Epithelial cell of proximal tubule (primary cell): ENCODE data around the gene TARBP1. TPM values are rescaled to one million over a fixed set of nuclear protein-coding genes. Genes with fewer than 3 reads are reported as not detected.

Experiments used
- DNase-seq: peaks from one replicate; pipeline ENCODE4 v3.0.0-alpha.2; 2011; ENCODE audit warnings: low read depth
- H3K4me3 ChIP-seq: 2 replicates; pipeline ENCODE4 v1.5.1; 2011; ENCODE audit warnings: low read depth, mild to moderate bottlenecking, low read length
- total RNA-seq: library from RNA; depleted of rRNA; stranded (reverse); fragments of >200 nt; gene quantifications from 2 replicates; pipeline ENCODE4 v1.2.3, GENCODE V29; 2015
- TF ChIP-seq, protein P1 (sequence below): conservative IDR thresholded peaks from 2 replicates; pipeline ENCODE4 v1.5.1; 2012; ENCODE audit warnings: low read depth, mild to moderate bottlenecking, low read length

Gene TARBP1
- total RNA-seq, 1 donor from 2014 or later: 31.2 TPM

GRCh38 chr1:234454926-234455325, 24.1 kb downstream of the TARBP1 start:
- TF ChIP-seq, protein P1, sequence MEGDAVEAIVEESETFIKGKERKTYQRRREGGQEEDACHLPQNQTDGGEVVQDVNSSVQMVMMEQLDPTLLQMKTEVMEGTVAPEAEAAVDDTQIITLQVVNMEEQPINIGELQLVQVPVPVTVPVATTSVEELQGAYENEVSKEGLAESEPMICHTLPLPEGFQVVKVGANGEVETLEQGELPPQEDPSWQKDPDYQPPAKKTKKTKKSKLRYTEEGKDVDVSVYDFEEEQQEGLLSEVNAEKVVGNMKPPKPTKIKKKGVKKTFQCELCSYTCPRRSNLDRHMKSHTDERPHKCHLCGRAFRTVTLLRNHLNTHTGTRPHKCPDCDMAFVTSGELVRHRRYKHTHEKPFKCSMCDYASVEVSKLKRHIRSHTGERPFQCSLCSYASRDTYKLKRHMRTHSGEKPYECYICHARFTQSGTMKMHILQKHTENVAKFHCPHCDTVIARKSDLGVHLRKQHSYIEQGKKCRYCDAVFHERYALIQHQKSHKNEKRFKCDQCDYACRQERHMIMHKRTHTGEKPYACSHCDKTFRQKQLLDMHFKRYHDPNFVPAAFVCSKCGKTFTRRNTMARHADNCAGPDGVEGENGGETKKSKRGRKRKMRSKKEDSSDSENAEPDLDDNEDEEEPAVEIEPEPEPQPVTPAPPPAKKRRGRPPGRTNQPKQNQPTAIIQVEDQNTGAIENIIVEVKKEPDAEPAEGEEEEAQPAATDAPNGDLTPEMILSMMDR: no peak
- no peak overlapping the region for H3K4me3 ChIP-seq
- no peak for DNase-seq

DNA sequence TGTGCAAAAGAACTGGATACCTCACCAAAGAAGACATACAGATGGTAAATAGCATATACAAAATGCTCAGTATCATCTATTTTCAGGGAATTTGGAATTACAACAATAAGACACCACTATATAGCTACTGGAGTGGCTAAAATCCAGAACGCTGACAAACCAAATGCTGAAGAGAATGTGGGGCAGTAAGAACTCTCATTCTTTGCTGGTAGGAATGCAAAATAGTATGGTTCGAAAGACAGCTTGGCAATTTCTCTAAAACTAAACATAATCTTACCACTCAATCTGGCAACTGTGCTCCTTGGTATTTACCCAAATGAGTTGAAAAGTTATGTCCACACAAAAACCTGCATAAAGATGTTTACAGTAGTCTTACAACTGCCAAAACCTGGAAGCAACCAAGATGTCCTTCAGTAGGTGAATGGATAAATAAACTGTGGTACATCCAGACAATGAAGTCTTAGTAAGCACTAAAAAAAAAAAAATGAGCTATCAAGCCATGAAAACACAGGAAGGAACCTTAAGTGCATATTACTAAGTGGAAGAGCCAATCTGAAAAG, 26.5 kb downstream of the TARBP1 start:
- DNase-seq: no peak
- H3K4me3 ChIP-seq: no peak overlapping the region
- TF ChIP-seq, protein P1: no peak

DNA sequence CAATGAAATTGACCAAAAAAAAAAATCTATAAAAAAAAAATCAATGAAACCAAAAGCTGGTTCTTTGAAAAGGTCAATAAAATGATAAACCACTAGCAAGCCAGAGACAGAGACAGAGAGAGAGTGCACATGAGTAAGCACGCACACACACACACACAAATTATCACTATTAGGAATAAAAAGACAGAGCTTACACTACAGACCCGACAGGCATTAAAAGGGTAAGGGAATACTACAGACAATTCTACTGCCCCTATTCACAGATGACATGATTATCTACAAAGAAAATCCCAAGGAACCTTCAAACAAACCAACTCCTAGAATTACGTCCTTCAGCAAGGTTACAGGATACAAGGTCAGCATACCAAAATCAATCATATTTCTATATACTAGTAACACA, 38.6 kb downstream of the TARBP1 start:
- TF ChIP-seq, protein P1: no peak
- H3K4me3 ChIP-seq: no peak overlapping the region
- no peak for DNase-seq

- TF ChIP-seq, protein P1: no peak
- no peak for DNase-seq
- H3K4me3 ChIP-seq: no peak overlapping the region
These were observed 40.4 kb downstream of the TARBP1 start for GRCh38 chr1:234438579-234438978.

DNA sequence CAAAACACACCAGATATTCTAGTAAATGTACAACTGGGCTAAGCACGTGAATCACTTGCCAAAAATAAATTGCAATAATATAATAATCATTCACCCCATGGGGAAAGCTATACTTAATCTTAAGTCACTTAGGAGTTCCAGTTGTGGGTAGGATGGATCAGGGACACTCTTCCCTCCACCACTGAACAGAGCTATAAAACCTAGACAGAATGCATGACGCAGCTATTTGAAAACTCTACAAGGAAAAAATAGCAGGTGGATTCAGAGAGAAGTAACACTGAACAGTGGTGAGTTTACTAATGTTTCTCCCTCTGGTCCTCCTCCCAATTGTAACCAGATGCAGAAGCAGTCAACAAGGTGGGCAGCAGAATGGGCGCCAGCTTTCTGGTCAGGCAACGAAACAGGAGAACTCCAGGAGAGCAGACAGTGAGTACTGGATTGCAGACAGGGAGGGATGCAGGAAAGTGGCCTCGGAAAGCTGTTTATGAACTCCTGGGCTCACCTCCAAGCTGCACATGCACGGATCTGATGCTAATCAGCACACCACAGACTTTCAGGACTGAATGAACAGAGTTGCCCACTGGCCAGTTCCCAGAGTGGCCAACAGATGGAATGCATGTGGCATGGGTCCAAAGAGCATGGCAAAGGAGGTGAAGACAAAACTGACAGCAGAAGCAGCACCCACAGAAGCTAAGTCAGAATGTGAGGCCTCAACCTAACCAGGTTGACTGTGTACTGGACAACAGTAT, 41.4 kb downstream of the TARBP1 start:
- no peak for DNase-seq
- TF ChIP-seq, protein P1: peak; percentile 17
- no peak overlapping the region for H3K4me3 ChIP-seq

DNA sequence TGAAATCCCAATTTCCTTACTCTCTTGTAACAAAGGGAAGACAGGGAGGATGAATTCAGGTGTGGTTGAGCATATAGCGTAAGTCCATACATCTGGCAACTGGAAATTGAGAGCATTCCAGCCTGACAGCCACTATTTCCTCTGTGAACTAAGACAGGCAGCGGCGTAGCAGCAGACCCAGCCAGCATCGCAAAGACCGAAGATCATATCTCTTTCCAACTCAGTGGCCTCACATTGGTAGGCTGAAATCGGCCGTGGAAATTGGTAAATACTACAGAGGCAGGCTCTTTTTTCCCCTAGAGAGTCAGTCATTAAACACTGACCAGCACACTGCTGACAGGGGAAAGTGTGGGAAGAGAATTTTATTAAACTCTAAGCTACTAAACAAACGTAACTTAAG, 43.4 kb downstream of the TARBP1 start:
- no peak overlapping the region for H3K4me3 ChIP-seq
- DNase-seq: no peak
- TF ChIP-seq, protein P1: no peak

- TF ChIP-seq, protein P1: no peak
- DNase-seq: no peak
- H3K4me3 ChIP-seq: no peak overlapping the region
These were observed 44.3 kb downstream of the TARBP1 start for GRCh38 chr1:234434706-234435105.
